Right atrium auricular region (tissue), 2 donors: ENCODE measurements around the gene CERS2. TPM values are rescaled to one million over a fixed set of nuclear protein-coding genes. Genes with fewer than 3 reads are reported as not detected.

Experiments
- DNase-seq: peaks from one replicate; pipeline ENCODE4 v3.0.0-alpha.2; 2019; ENCODE audit warnings: low spot score
- H3K27ac ChIP-seq, 2 donors: fragments of 200-600 bp; sonication (generic); 1 replicate in 1 of 2; 2 replicates in 1 of 2; pipeline ENCODE4 v1.5.1; 2016 to 2019
- H3K27me3 ChIP-seq, 2 donors: fragments of 200-600 bp; sonication (generic); one replicate each; pipeline versions ENCODE4 v1.5.1 to v1.6.0; 2017 to 2019
- H3K36me3 ChIP-seq: fragments of 200-600 bp; sonication (generic); one replicate; pipeline ENCODE4 v1.5.1; 2016
- H3K4me1 ChIP-seq, 2 donors: fragments of 200-600 bp; sonication (generic); one replicate each; pipeline versions ENCODE4 v1.5.1 to v1.6.0; 2017 to 2019
- H3K4me3 ChIP-seq, 2 donors: fragments of 200-600 bp; sonication (generic); 1 replicate in 1 of 2; 2 replicates in 1 of 2; pipeline ENCODE4 v1.5.1; 2017 to 2019; ENCODE audit warnings: mild to moderate bottlenecking in 1 of 2, moderate library complexity in 1 of 2
- H3K9me3 ChIP-seq, 2 donors: fragments of 200-600 bp; sonication (generic); one replicate each; pipeline ENCODE4 v1.5.1; 2019
- total RNA-seq, 2 donors: library from RNA; depleted of rRNA; stranded (reverse); fragments of >200 nt; gene quantifications; one replicate each; pipeline ENCODE4 v1.1.0, GENCODE V29; 2016
- TF ChIP-seq, protein P1 (sequence below), 2 donors: fragments of 200-600 bp; sonication (generic); IDR thresholded peaks; one replicate each; pipeline ENCODE4 v1.5.1; 2019; ENCODE audit warnings: antibody characterized with exemption in 2 of 2

Gene CERS2
- total RNA-seq, 2 donors from 2014 or later: 47.9 to 91.4 TPM

DNA sequence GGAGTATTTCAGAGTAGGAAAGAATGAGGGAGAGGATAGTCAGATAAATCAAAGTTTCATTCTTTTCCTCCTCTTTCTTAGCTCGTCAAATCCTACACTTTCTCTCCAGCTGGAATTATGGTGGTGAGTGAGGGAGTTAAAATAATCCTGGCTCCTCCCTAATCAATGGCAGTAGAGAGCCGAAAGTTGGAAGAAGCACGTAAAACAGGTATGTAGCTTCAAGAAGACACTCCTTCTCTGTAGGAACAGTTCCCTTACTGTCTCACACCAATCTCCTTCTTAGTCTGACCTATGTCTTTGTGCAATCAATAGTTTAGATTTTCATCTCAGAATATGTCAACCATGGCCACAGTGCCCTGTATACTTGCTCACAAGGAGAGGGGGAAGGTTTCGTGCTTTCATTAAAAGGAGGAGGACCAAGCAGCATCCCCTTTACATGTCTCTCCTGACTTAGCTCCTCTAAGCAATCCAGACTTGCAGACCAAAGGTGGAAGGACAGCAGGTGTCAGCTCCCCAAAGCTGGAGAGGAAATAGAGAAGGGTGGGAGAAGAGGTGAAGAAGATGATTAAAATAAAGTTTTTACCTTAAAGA is 31.2 kb upstream of the CERS2 start:
- TF ChIP-seq, protein P1, sequence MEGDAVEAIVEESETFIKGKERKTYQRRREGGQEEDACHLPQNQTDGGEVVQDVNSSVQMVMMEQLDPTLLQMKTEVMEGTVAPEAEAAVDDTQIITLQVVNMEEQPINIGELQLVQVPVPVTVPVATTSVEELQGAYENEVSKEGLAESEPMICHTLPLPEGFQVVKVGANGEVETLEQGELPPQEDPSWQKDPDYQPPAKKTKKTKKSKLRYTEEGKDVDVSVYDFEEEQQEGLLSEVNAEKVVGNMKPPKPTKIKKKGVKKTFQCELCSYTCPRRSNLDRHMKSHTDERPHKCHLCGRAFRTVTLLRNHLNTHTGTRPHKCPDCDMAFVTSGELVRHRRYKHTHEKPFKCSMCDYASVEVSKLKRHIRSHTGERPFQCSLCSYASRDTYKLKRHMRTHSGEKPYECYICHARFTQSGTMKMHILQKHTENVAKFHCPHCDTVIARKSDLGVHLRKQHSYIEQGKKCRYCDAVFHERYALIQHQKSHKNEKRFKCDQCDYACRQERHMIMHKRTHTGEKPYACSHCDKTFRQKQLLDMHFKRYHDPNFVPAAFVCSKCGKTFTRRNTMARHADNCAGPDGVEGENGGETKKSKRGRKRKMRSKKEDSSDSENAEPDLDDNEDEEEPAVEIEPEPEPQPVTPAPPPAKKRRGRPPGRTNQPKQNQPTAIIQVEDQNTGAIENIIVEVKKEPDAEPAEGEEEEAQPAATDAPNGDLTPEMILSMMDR (IDR thresholded peaks at IDR 0.05): no peak
- no peak for DNase-seq
- Histone ChIP-seq H3K4me3 (peak overlapping the region; percentile 59), H3K4me1 (peaks cover 0 to 71% of the 10 kb centered on the region in 2 donors), H3K36me3 (peaks cover 20% of the 10 kb centered on the region), H3K27ac (peak overlapping the region; percentile 96), H3K27me3 (no peaks in the 10 kb centered on the region), H3K9me3 (no peaks in the 10 kb centered on the region)

GRCh38 chr1:151003180-151003579 is 28.5 kb upstream of the CERS2 start:
- Histone ChIP-seq H3K4me3 (peak overlapping the region; percentile 7 to 20), H3K9me3 (no peaks in the 10 kb centered on the region), H3K36me3 (peaks cover 46% of the 10 kb centered on the region), H3K4me1 (peaks cover 0 to 56% of the 10 kb centered on the region in 2 donors), H3K27me3 (no peaks in the 10 kb centered on the region), H3K27ac (peak overlapping the region in 1 of 2 donors; percentile 25)
- TF ChIP-seq, protein P1 (IDR thresholded peaks at IDR 0.05): no peak
- no peak for DNase-seq

- H3K4me1 ChIP-seq: peaks cover 0 to 51% of the 10 kb centered on the region in 2 donors
- peak overlapping the region in 1 of 2 donors; percentile 25 for H3K27ac ChIP-seq
- H3K4me3 ChIP-seq: no peak overlapping the region
- DNase-seq: no peak
- no peaks in the 10 kb centered on the region for H3K9me3 ChIP-seq
- TF ChIP-seq, protein P1 (IDR thresholded peaks at IDR 0.05): no peak
- no peaks in the 10 kb centered on the region for H3K27me3 ChIP-seq
- H3K36me3 ChIP-seq: peaks cover 52% of the 10 kb centered on the region
Measured at GRCh38 chr1:151002611-151003010, 28.0 kb upstream of the CERS2 start.

GRCh38 chr1:151002051-151002450 is 27.4 kb upstream of the CERS2 start:
- H3K27ac ChIP-seq: no peak overlapping the region
- H3K36me3 ChIP-seq: peaks cover 57% of the 10 kb centered on the region
- TF ChIP-seq, protein P1 (IDR thresholded peaks at IDR 0.05): no peak
- H3K4me3 ChIP-seq: no peak overlapping the region
- no peaks in the 10 kb centered on the region for H3K27me3 ChIP-seq
- H3K4me1 ChIP-seq: peaks cover 0 to 46% of the 10 kb centered on the region in 2 donors
- no peaks in the 10 kb centered on the region for H3K9me3 ChIP-seq
- no peak for DNase-seq

- no peak overlapping the region for H3K4me3 ChIP-seq
- TF ChIP-seq, protein P1 (IDR thresholded peaks at IDR 0.05): no peak
- H3K4me1 ChIP-seq: peaks cover 0 to 42% of the 10 kb centered on the region in 2 donors
- DNase-seq: no peak
- H3K27ac ChIP-seq: no peak overlapping the region
- no peaks in the 10 kb centered on the region for H3K9me3 ChIP-seq
- no peaks in the 10 kb centered on the region for H3K27me3 ChIP-seq
- peaks cover 62% of the 10 kb centered on the region for H3K36me3 ChIP-seq
Measured at GRCh38 chr1:151001602-151002001, 27.0 kb upstream of the CERS2 start.

DNA sequence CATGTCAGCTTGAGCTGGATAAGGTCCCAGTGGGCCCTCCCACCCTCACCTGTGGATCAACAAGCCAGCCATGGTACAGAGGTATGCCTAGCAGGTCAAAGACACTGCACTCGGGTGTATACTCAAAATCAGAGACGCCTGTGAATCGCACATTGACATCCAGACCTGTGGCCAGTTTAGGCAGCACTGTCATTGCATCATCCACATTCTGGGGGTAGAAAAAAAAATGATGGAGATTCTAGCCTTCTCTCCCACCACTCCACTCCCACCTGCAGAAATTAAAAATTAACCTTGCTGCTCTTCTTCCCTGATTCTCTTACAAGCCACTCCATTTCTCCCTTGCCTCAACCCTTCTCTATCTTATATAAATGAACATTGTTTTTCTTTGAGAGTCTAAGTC is 25.8 kb upstream of the CERS2 start:
- Histone ChIP-seq H3K27me3 (no peaks in the 10 kb centered on the region), H3K36me3 (peaks cover 62% of the 10 kb centered on the region), H3K4me1 (peaks cover 0 to 45% of the 10 kb centered on the region in 2 donors), H3K9me3 (no peaks in the 10 kb centered on the region), H3K4me3 (no peak overlapping the region), H3K27ac (no peak overlapping the region)
- DNase-seq: no peak
- TF ChIP-seq, protein P1 (IDR thresholded peaks at IDR 0.05): no peak
